Panc1 (cell line): Measurements from ENCODE around the gene COLEC11. TPM values are rescaled to one million over a fixed set of nuclear protein-coding genes. Genes with fewer than 3 reads are reported as not detected.

ENCODE experiments used
- ATAC-seq: fragments of 200-7000 bp; cut with Tn5 transposase; 2 replicates; pipeline ENCODE4 v1.9.1; 2020; ENCODE audit warnings: mild to moderate bottlenecking, moderate library complexity
- BruUV-seq: library from RNA; stranded (reverse); fragments of 400-500 nt; replicated peaks from 2 replicates; lab custom pipeline; 2021; lab: Mats Ljungman, UMichigan
- CTCF ChIA-PET: fragments of 300-600 bp; sonication (Branson Sonifier 250); formaldehyde crosslinking; loops from one replicate; lab custom pipeline; 2022; ENCODE audit warnings: antibody characterized with exemption; lab: Charles Lee
- POLR2A ChIA-PET: fragments of 300-600 bp; sonication (Branson Sonifier 250); formaldehyde crosslinking; loops from one replicate; lab custom pipeline; 2022; ENCODE audit warnings: antibody characterized with exemption; lab: Charles Lee
- DNase-seq: peaks from one replicate; pipeline ENCODE4 v3.0.0-alpha.2; 2010; ENCODE audit warnings: low read depth, low spot score
- H3K27ac ChIP-seq: 2 replicates; pipeline ENCODE4 v1.5.1; 2011; ENCODE audit warnings: mild to moderate bottlenecking, low read length, inconsistent platforms
- H3K27me3 ChIP-seq: fragments of 200-500 bp; sonication (Bioruptor generic); 2 replicates; pipeline ENCODE4 v1.6.0; 2014; ENCODE audit warnings: low read length, inconsistent platforms; ENCODE audit not compliant: control insufficient read depth, insufficient read depth
- H3K36me3 ChIP-seq: fragments of 200-500 bp; sonication (Bioruptor generic); 2 replicates; pipeline ENCODE4 v1.5.1; 2014; ENCODE audit warnings: inconsistent platforms, mild to moderate bottlenecking, low read length, moderate library complexity; ENCODE audit not compliant: control insufficient read depth, insufficient read depth
- H3K4me1 ChIP-seq: 2 replicates; pipeline ENCODE4 v1.5.1; 2011; ENCODE audit warnings: inconsistent platforms, mild to moderate bottlenecking, low read length, moderate library complexity; ENCODE audit not compliant: control insufficient read depth, insufficient read depth
- H3K4me3 ChIP-seq, 2 experiments: 2 replicates each; pipeline ENCODE4 v1.5.1; 2011 to 2012; ENCODE audit warnings: low read depth in 2 of 2, low read length in 2 of 2, mild to moderate bottlenecking in 2 of 2, inconsistent platforms in 1 of 2, moderate library complexity in 1 of 2
- H3K9me3 ChIP-seq: fragments of 200-500 bp; sonication (Bioruptor generic); 2 replicates; pipeline ENCODE4 v1.5.1; 2014; ENCODE audit warnings: low read depth, mild to moderate bottlenecking, inconsistent platforms, low read length, moderate library complexity; ENCODE audit not compliant: control insufficient read depth, insufficient read depth
- CTCF ChIP-seq: fragments of 450-650 bp; IDR thresholded peaks from 2 replicates; pipeline ENCODE4 v1.5.1; 2017; ENCODE audit warnings: mild to moderate bottlenecking
- POLR2AphosphoS5 ChIP-seq: IDR thresholded peaks from 2 replicates; pipeline ENCODE4 v1.6.1; 2012; ENCODE audit warnings: mild to moderate bottlenecking, low read depth, low read length, moderate library complexity
- REST ChIP-seq, 2 experiments: IDR thresholded peaks; 2 replicates each; pipeline ENCODE4 v1.6.1; 2011 to 2012; ENCODE audit warnings: low read depth in 2 of 2, control low read depth in 1 of 2, low read length in 1 of 2, mild to moderate bottlenecking in 1 of 2, moderate library complexity in 1 of 2; ENCODE audit not compliant: insufficient read depth in 1 of 2
- SIN3A ChIP-seq: IDR thresholded peaks from 2 replicates; pipeline ENCODE4 v1.6.1; 2012; ENCODE audit warnings: low read depth, mild to moderate bottlenecking, low read length, moderate library complexity, borderline replicate concordance; ENCODE audit not compliant: insufficient read depth
- TCF7L2 ChIP-seq: IDR thresholded peaks from 2 replicates; pipeline ENCODE4 v1.6.1; 2011; ENCODE audit warnings: mild to moderate bottlenecking, low read depth, low read length, inconsistent platforms
- in situ Hi-C: cut with HindIII; loops from 2 replicates; pipeline ENCODE4 v1.10.0; 2016; ENCODE audit warnings: low sequenced_read_pairs, low pct_unique_long_range_greater_than_20kb
- intact Hi-C: fragments of 100-400 bp; cut with micrococcal nuclease; formaldehyde crosslinking; loops from one replicate; pipeline ENCODE4 v1.10.0; 2022; ENCODE audit not compliant: unreplicated experiment
- total RNA-seq: library from RNA; stranded (reverse); gene quantifications from one replicate; pipeline ENCODE4 v1.2.1, GENCODE V29; 2021; ENCODE audit not compliant: unreplicated experiment

COLEC11 gene
- total RNA-seq, 1 experiment from 2014 or later = 0.31 TPM

DNA sequence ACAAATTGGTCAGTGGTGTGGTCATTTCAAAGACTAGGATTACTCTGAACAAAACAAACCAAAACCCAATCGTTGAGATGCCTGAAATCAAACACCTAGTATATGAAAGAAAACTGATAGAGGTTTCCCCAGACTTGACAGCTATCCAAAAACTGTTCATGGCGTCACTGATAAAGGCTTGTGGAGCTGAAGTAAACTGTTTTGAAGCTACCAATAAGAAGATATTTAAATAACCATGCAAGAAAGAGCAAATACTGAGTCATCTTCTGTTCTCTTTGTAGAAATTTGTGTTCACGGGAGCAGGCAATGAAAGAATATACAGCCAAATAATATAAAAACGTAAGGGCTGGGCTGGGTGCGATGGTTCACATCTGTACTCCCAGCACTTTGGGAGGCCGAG is 7.5 kb upstream of the COLEC11 start:
- H3K9me3 ChIP-seq = no peaks in the 10 kb centered on the region
- H3K4me1 ChIP-seq = peaks cover 6% of the 10 kb centered on the region; the same call in 1 of the 2 replicates
- H3K27ac ChIP-seq = no peak overlapping the region
- no peak for DNase-seq
- CTCF ChIA-PET = interaction anchor here (0.6 to 0.9 kb wide), 2 partner anchors 24 to 55 kb away, joined by 3 to 6 read pairs; no protein-coding TSS in a partner anchor
- in situ Hi-C loops (no loop called here), intact Hi-C loops (no loop called here)
- TF ChIP-seq SIN3A = no peak
- no peak for TF ChIP-seq CTCF
- TF ChIP-seq TCF7L2 = no peak
- no peak for TF ChIP-seq POLR2AphosphoS5
- TF ChIP-seq REST (IDR thresholded peaks at IDR 0.05; ENCODE audit: insufficient read depth in 1 of 2, low read depth in 2 of 2, low read length in 1 of 2) = no peak
- BruUV-seq = no TSS peak
- H3K36me3 ChIP-seq = peaks cover 13% of the 10 kb centered on the region
- H3K27me3 ChIP-seq = no peaks in the 10 kb centered on the region
- H3K4me3 ChIP-seq = no peak overlapping the region
- POLR2A ChIA-PET = interaction anchor here (0.6 kb wide), 1 partner anchor 154 kb away, joined by 3 read pairs; no protein-coding TSS in a partner anchor
- no peak for ATAC-seq

- ATAC-seq = no peak
- POLR2A ChIA-PET = interaction anchor here (0.6 kb wide), 1 partner anchor 154 kb away, joined by 3 read pairs; no protein-coding TSS in a partner anchor
- Histone ChIP-seq H3K4me1 (peaks cover 6% of the 10 kb centered on the region; the same call in 1 of the 2 replicates), H3K36me3 (peaks cover 7% of the 10 kb centered on the region), H3K4me3 (no peak overlapping the region), H3K27me3 (no peaks in the 10 kb centered on the region), H3K9me3 (no peaks in the 10 kb centered on the region), H3K27ac (no peak overlapping the region)
- no peak for DNase-seq
- intact Hi-C loops = no loop called here
- CTCF ChIA-PET = interaction anchor here (0.6 kb wide), 1 partner anchor 23 kb away, joined by 3 read pairs; no protein-coding TSS in a partner anchor
- TF ChIP-seq CTCF = no peak
- TF ChIP-seq POLR2AphosphoS5 = no peak
- no peak for TF ChIP-seq SIN3A
- TF ChIP-seq REST (IDR thresholded peaks at IDR 0.05; ENCODE audit: insufficient read depth in 1 of 2, low read depth in 2 of 2, low read length in 1 of 2) = no peak
- no peak for TF ChIP-seq TCF7L2
- in situ Hi-C loops = no loop called here
- BruUV-seq = no TSS peak
These were observed 6.8 kb upstream of the COLEC11 start for GRCh38 chr2:3588084-3588483.
